Stimulated activated CD8-positive, alpha-beta memory T cell treated with anti-CD3 and anti-CD28 coated beads, Interleukin-7, amount 100 ng/mL, for 1 hour (primary cell): Measurements from ENCODE around the gene PCSK9.

Experiments
- DNase-seq, 2 donors: peaks; one replicate each; pipeline ENCODE4 v3.0.0-alpha.2; 2020; ENCODE audit warnings: low read depth in 2 of 2

Gene PCSK9

DNA sequence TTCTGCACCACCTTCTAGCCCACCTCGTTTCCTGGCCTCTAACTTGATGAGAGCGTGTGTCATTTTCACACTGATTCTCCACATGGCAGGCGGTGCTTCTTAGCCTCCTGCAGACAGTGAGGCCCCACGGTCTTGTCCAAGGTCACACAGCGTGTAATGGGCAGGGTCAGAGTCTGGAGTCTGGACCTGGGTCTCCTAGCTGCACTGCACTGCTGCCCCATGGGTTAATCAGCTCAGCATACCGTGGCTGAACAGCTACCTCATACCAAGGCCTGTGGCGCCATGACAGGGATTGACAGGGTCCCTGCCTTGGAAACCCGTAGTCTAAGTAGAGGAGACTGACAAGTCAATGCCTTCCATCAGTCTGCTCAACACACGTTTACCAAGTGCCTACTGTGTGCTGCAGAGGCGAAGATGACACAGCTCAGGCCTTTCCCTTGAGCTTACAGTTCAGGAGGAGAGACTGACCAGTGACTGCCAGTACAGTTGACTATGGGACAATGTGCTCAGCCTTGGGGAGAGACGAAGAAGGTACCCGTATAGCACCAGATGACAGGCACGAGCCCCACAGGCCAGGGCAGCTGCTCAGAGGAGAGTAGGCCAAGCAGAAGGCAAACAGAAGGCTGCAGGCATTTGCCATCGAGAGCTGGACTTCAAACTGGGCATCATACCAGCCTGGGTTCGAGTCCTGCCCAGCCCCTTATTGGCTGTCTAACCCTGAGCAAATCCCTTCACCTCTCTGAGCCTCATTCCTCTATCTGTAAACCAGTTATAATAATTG lies 5.5 kb downstream of the PCSK9 start:
- no peak for DNase-seq

DNA sequence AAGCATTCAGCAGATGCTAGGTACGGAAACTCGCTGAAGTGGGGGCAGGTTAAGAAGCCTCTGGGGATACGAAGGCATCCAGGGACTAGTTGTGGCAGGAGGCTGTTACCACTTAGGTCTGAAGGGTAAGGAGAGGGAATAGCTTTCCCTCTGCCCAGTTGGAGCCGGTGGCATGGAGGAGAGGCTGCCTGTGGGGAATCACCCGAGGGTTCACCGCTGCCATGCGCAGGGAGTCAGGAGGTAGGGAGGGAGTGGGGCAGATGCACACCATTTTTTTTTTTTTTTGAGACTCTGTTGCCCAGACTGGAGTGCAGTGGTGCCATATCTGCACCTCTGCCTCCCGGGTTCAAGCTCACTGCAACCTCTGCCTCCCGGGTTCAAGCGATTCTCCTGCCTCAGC lies 6.1 kb downstream of the PCSK9 start:
- no peak for DNase-seq

DNA sequence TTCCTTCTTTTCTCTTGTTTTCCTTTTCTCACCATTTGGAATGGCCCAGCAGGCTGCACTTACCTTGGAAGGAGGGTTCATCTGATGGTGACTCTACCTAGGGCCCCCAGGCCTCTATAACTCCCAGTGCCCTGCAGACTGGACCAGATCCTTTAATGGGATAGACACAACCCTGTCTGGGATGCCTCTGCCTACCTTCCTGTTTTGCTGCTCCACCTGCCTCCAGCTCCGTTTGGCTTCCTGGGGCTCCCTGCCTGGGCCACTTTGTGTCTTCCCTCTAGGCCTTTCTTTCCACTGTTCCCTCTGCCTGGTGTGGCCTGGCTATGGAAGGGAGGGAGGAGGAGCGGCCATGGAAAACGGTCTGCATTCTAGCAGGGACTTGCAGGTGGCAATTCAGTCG lies 7.5 kb downstream of the PCSK9 start:
- no peak for DNase-seq

DNA sequence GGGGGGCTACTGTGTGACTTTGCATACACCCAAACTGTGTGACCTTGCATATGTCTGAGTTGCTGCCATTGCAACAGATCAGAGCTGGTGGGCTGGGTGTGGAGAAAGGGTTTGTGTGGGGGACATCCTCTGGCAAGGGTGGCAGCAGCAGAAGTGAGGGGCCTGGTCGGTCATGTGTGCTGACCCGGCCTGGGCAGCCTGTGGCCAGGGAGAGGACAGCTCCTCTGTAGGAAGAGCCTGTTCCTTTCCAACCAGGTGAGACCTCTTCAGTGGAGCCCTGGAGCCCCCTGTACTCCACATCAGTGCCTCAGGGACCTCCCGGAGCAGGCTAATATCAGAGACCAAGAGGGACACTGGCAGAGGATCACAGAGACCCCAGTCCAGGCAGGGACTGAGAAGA lies 8.3 kb downstream of the PCSK9 start:
- DNase-seq = no peak

DNA sequence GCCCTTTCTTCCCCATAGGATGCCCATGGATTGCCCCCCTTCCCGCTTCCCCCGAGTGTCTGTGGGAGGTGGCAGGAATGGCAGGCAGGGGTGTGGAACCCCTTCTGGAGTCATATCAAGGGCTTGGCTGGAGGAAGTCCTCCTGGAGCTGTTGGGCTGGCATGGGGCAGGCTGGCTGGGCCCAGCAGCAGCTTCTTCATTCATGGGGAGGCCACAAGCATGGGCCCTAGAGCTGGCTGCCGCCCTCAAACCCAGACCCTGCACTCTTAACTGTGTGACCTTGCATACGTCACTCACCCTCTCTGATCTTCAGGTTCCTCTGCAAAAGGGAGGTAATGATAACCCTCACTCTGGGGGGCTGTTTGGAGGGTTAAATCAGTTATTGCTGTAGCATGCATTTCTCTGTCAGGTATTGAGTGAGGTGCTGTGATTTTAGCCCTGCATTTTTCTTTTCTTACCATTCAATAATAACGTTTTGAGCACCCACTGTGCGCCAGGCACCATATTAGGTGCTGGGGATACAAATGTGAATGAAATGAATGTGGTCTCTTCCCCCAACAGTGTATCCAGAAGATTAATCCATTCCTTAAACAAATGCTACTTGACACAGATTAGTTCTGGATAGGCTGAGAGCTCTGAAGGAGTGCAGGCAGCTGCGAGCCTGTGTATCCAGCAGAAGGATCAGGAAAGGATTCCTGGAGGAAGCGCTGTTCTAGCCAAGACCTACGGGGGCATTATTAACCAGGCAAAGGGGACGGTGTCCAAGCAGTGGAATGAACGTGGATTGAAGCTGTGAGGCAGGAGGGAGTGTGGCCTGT lies 9.3 kb downstream of the PCSK9 start:
- DNase-seq = no peak

DNA sequence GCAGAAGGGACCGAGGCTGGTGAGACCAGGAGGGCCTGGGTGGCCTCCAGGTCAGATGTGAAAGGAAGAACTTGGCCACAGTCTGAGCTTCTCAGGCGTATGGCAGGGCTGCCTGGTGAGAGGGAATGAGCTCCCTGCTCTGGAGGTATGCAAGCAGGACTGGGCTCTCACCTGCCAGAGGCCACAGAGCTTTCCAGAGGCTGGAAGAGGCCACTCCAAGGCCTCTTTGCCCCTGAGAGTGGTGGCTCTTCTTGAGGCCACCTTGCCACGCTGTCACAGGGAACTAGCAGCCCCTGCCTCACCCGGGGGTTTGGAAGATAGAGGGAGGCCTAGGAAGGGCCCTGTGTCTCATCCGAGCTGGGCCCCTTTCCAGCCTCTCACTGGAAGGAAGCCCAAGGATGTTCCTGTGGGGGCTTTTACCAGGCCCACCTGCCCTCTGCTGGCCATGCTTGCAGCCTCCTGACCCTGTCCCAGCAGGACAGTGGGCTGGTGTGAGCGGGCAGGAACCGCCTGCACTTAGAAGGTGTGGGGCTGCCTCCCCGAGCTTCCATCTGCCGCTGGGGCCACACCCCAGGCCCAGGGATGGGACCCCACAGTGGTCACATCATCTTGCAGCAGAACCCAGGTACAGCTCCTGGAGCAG lies 10.0 kb downstream of the PCSK9 start:
- no peak for DNase-seq

DNA sequence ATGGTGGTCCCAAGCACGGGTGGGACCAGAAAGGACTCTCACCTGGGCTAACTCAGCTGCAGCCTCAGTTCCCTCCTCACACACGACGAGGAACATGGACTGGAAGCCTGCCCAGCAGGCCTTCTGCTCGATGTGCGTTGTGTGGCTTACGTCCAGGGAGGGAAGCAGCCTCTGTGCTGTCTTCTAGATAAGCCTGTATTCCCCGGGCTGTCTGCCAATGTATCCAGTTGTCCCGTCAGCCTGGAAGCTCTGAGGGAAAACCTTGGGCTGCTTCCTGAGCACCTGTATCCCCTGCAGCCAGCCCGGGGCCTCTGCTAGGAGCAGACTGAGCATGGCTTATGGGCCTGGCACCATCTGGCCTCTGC lies 10.5 kb downstream of the PCSK9 start:
- no peak for DNase-seq

DNA sequence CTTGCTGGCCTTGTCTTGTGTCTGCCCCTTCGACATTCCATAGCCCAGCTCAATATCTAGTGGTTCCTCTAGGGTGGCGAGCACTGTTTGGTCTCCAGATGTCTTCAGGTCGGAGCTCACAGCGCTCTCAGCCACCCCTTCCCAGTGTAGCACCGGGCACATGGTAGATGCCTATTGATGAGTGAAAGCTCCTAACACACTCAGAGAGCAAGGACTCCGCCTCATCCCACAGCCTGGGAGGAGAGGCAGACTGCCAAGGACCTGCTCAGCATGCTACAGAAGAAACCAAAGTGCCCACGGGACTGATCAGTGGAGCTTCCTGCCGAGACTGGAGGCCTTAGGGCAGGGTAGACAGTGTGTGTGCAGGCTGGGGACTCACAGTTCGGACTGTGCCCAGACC lies 10.9 kb downstream of the PCSK9 start:
- DNase-seq = no peak

DNA sequence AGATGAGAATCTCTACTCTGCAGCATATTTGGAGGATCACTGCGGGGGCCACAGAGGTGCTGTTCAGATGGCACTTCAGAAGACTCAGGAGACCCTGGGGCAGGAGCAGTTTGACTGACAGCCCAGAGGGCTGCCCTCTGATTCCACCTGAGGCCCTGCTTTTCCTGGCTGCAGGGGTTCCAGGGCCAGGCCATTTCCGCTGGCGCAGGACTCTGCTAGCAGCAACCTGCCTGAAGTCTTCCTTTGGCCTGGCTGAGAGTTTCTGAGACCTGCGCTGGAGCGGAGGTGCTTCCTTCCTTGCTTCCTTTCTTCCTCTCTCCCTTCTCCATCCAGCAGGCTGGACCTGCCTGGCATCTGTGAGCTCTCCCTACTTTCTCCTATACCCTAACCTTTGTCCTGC lies 11.8 kb downstream of the PCSK9 start:
- DNase-seq = no peak

DNA sequence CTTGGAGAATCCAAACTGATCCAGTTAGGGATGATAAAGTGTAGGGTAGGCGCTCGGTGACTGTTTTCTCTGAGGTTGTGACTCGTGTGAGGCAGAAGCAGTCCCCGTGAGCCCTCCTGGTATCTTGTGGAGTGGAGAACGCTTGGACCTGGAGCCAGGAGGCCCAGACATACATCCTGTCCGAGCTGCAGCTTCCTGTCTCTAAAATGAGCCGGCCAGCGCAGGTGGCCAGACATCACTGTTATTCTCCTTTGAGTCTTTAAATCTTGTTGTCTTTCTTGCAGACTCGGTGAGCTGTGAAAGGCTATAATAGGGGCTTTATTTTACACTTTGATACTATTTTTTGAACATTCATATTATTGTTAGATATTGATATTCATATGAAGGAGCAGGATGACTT lies 12.3 kb downstream of the PCSK9 start:
- DNase-seq = no peak

DNA sequence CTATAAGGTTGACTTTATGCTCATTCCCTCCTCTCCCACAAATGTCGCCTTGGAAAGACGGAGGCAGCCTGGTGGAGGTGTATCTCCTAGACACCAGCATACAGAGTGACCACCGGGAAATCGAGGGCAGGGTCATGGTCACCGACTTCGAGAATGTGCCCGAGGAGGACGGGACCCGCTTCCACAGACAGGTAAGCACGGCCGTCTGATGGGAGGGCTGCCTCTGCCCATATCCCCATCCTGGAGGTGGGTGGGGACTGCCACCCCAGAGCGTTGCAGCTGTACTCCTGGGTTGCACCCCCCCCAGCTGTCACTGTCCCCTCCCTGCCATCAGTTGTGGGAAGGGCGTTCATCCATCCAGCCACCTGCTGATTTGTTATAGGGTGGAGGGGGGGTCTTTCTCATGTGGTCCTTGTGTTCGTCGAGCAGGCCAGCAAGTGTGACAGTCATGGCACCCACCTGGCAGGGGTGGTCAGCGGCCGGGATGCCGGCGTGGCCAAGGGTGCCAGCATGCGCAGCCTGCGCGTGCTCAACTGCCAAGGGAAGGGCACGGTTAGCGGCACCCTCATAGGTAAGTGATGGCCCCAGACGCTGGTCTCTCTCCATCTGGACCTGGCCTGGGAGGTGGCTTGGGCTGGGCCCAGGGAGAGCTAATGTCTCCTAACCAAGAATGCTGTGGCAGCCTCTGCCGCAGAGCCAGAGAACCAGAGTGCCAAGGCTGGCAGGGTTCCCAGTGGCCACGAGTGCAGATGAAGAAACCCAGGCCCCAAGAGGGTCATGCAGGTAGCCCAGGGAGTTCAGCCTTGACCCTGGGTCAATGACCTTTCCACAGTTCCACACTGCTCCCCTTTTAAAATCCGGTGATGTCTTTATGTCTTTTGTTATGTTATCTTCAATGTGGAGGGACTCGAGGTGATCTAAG lies 13.1 kb downstream of the PCSK9 start:
- no peak for DNase-seq

DNA sequence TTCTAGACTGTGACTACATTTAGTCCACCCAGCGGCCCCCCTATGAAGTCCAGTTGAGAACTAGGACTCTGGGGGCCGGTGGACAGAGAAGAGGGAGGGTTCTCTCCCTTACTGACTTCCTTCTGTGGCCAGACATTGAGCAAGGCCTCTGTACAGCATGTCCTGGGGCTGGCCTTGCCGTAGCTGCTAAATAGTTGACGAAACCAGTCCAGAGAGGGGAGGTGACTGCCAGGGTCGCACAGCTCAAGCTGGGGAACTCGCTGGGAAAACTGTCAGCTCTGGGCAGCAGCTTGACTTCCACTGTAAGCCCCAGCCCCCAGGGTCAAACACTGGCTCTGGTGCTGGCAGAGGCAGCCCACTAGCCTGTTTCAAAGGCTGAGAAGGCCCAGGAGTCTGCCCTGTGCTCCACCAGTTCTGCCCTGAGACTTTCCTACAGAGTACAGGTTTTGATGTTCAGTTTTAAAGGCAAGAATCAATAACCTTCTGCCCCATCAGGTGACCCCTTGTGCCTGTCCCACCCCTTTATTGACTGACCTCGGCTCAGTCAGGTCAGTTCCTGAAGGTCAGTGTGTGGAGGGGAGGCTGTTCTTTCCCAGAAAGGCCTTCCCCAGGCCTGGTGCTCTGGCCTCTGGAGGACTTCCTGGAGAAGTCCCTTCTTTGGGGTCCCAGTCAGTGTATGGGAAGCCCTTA lies 14.1 kb downstream of the PCSK9 start:
- no peak for DNase-seq

DNA sequence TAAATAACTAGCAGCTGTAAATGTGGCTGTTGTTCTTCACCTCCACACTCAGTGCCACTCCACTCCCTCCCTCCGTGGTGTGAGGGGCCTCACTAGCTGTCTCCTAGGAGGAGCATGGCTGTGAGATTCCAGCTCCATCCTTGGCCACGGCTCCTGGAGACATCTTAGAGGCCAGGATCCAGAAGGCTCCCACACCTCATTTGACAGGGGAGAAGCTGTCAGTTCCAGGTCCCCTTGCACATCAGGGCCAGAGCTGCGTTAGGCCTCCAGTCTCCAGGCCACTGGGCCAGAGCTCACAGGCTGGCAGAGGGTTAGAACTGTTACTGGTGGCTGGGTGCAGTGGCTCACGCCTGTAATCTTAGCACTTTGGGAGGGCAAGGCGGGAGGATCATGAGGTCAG lies 15.0 kb downstream of the PCSK9 start:
- no peak for DNase-seq

DNA sequence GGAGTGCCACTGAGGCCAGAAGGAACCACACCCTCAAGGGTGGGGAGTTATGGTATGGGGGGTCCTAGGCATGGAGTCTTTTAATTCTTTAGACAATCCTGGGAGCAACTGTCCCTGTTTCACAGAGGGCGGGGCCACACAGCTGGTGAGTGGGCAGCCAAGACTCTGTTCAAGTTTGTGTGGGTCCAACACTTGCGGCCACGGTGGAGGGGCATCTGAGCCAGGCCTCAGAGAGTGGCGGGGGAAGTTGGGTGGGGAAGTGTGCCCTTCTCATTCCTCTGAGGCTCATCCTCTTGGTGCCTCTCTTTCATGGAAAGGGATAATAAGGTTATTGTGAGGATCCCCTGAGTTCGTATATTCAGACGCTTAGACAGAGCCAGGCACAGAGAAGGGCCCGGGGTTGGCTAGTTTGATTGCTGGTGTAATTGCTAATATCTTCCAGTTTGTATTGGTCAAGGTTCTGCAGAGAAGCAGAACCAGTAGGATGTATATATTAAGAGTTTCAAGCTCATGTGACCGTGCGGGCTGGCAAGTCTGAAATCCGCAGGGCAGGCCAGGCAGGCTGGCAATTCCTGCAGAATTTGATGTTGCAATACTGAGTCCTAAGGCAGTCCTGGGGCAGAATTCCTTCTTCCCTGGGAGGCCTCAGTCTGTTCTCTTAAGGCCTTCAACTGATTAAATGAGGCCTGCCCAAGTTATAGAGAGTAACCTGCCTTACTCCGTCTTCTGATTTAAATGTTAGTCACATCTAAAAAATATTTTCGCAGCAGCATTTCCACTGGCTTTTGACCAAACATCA lies 15.9 kb downstream of the PCSK9 start:
- no peak for DNase-seq

DNA sequence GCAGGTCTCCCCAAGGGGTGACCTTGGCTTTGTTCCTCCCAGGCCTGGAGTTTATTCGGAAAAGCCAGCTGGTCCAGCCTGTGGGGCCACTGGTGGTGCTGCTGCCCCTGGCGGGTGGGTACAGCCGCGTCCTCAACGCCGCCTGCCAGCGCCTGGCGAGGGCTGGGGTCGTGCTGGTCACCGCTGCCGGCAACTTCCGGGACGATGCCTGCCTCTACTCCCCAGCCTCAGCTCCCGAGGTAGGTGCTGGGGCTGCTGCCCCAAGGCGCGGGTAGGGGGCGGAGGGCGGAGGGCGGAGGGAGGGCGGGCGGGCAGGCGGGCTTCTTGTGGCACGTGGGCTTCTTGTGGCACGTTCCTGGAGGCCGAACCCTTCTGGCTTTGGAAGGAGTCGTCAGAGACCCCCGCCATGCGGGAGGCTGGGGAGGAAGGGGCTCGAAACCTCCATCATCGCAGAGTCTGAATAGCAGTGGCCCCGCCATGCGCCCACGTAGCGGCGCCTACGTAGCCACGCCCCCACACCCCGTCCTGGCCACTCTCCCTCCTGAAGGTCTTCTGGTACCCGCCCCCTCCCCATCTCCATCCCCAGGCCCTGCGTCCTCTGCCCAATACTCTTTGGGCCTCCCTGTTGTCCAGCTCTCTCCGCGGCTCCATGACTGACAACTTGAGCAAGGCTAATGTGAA lies 16.7 kb downstream of the PCSK9 start:
- DNase-seq = no peak

DNA sequence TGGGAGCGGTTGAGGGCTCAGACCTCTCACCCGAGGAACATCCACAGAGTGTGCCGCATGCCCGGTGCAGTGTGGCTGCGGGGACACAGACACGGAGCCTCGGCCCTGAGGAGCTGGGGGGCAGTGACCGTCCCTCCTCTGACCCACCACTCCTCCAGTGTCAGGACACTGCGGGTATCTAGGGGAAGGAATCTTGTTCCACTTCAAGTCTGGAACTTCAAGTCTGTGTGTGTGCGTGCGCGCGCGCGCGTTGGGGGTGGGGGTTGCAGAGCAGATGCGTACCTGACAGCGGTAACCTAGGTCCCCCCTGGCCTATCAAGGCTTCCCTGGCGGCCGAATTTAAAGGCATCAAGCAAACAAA lies 17.3 kb downstream of the PCSK9 start:
- no peak for DNase-seq

DNA sequence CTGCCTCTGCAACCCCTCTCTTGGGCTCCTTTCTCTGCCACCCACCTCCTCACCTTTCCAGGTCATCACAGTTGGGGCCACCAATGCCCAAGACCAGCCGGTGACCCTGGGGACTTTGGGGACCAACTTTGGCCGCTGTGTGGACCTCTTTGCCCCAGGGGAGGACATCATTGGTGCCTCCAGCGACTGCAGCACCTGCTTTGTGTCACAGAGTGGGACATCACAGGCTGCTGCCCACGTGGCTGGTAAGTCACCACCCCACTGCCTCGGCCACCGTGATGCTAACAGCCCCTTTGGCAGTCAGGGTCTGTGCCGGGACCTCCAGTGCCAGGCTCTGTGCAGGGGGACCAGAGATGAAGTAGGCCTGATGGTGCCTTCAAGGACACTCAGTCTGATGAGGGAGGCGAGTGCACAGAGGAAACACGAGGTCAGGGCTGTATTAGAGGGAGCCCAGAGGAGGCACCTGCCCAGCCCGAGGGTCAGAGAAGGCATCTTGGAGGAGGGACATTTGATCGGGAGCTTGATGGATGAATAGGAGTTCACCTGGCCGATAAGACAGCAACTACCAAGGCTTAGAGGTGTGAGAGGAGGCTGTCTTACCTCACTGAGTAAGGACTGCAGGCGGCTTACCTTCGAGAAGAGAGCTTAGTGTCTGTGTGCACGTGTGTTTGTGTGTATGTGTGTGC lies 18.1 kb downstream of the PCSK9 start:
- no peak for DNase-seq

DNA sequence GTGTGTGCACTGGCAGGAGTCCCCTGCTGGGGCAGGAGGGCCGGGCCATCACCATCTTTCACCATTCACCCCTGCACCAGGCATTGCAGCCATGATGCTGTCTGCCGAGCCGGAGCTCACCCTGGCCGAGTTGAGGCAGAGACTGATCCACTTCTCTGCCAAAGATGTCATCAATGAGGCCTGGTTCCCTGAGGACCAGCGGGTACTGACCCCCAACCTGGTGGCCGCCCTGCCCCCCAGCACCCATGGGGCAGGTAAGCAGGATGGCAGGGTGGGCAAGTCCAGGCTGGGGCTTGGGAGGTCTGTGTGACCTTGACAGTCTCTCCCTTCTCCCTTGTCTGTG lies 18.6 kb downstream of the PCSK9 start:
- no peak for DNase-seq
